ENCODE measurements around the gene KCNIP4. TPM values are rescaled to one million over a fixed set of nuclear protein-coding genes. Genes with fewer than 3 reads are reported as not detected.

Gene KCNIP4
- total and polyA plus RNA-seq, 2 of the 4 experiments (the other 2 are of a cell fraction), result not detected

DNA sequence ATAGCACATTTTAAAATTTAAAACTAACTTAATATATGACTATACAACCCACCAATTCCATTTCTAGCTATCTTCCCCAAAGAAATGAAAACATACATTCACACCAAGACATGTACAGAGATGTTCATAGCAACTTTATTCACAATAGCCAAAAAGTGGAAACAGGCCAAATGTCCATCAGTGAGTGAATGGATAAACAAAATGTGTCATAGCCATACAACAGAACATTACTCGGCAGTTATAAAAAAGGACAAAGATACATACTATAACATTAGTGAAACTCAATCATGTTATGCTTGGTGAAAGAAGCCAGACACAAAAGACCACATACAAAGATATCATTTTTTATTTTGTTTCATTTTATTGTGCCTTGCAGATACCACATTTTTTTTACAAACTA is 851.5 kb downstream of the KCNIP4 start:
- Histone ChIP-seq H3K4me3 (ENCODE audit: insufficient read depth, low read depth, low read length) (no peak overlapping the region), H3K9ac (ENCODE audit: low read depth, low read length) (no peak overlapping the region), H2AFZ (replicated peaks; ENCODE audit: low read length, poor library complexity) (no peak overlapping the region), H3K4ac (ENCODE audit: low read depth, low read length) (no peak overlapping the region), H2BK15ac (ENCODE audit: low read depth, low read length) (no peak overlapping the region), H3K18ac (ENCODE audit: low read depth, low read length) (no peak overlapping the region), H3K9me1 (ENCODE audit: insufficient read depth, low read length) (no peaks in the 10 kb centered on the region), H4K8ac (ENCODE audit: low read depth in 2 of 2, low read length in 2 of 2) (no peak overlapping the region), H3K36me3 (ENCODE audit: control insufficient read depth, insufficient read depth, low read length) (no peaks in the 10 kb centered on the region), H3K4me1 (ENCODE audit: control insufficient read depth, insufficient read depth, low read length) (no peaks in the 10 kb centered on the region), H3K79me1 (ENCODE audit: low read depth in 1 of 2, low read length in 2 of 2) (no peaks in the 10 kb centered on the region), H2BK20ac (ENCODE audit: low read depth, low read length) (no peak overlapping the region), H3K4me2 (ENCODE audit: low read depth, low read length) (no peak overlapping the region), H3K23ac (ENCODE audit: low read depth, low read length) (no peak overlapping the region), H2AK5ac (ENCODE audit: low read depth, low read length) (no peak overlapping the region), H3K27me3 (ENCODE audit: control insufficient read depth, insufficient read depth, low read length) (no peaks in the 10 kb centered on the region), H3K27ac (ENCODE audit: insufficient read depth, low read length) (no peak overlapping the region), H2BK5ac (ENCODE audit: low read depth, low read length, poor library complexity, severe bottlenecking) (no peak overlapping the region), H4K20me1 (ENCODE audit: insufficient read depth, low read length) (no peaks in the 10 kb centered on the region), H4K91ac (ENCODE audit: insufficient read depth, low read depth, low read length) (no peak overlapping the region), H2AK9ac (replicated peaks; ENCODE audit: low read depth, low read length, poor library complexity) (no peak overlapping the region), H4K5ac (ENCODE audit: low read depth, low read length) (no peak overlapping the region), H3K56ac (ENCODE audit: extremely low read depth, insufficient read depth, low read length) (no peak overlapping the region), H3K9me3 (ENCODE audit: control insufficient read depth, insufficient read depth, low read length) (0 out of 2 replicates have a peak, but pooled peaks cover 2% of the 10 kb centered on the region), H3K14ac (replicated peaks; ENCODE audit: low read depth, low read length) (no peak overlapping the region), H2BK120ac (ENCODE audit: low read depth, low read length) (no peak overlapping the region)
- CTCF ChIA-PET, result no interaction called here
- intact Hi-C loops (cut with micrococcal nuclease), result no loop called here
- dilution Hi-C loops (cut with HindIII; ENCODE audit: low sequenced_read_pairs, unreplicated experiment), result no loop called here
- TF ChIP-seq NFE2L2 (IDR thresholded peaks at IDR 0.05; ENCODE audit: low read depth, low read length) (no peak), CHD1 (IDR thresholded peaks at IDR 0.05; ENCODE audit: low read depth, low read length) (no peak), USF2 (IDR thresholded peaks at IDR 0.05; ENCODE audit: low read depth, low read length) (no peak), FOS (IDR thresholded peaks at IDR 0.05; ENCODE audit: low read depth, low read length) (no peak), POLR2A (IDR thresholded peaks at IDR 0.05; ENCODE audit: low read depth, low read length) (no peak), RFX5 (IDR thresholded peaks at IDR 0.05; ENCODE audit: low read depth, low read length) (no peak), SMC3 (IDR thresholded peaks at IDR 0.05; ENCODE audit: low read depth, low read length) (no peak)
- DNase-seq (no peak), ATAC-seq (ENCODE audit: low read depth) (no peak)
- BruUV-seq (replicated peaks), result no TSS peak
- no CpG with 5 or more reads among the region's 1 CpG for WGBS, 2 experiments (ENCODE audit: extremely low coverage in 2 of 2, insufficient read length in 1 of 2)
- in situ Hi-C loops (cut with MboI; ENCODE audit: low sequenced_read_pairs), result no loop called here
- POLR2A ChIA-PET (ENCODE audit: unreplicated experiment), result no interaction called here
